GM18507 (cell line): ENCODE results near the gene NHERF2.
A peak's percentile ranks its signal among the peaks of the same experiment; 100 is the strongest.
"Not testable (repeated sequence)": the region's sequence is repeated elsewhere in the genome, so short reads cannot be mapped to it uniquely, and the experiment has no call there.

Experiments
- DNase-seq: peaks from one replicate; pipeline ENCODE4 v3.0.0; 2011; ENCODE audit warnings: low read depth; ENCODE audit not compliant: insufficient read length; ENCODE audit errors: extremely low spot score
- FAIRE-seq: peaks from 2 replicates; lab custom pipeline; 2011; peaks lifted over from hg19 to GRCh38; lab: Jason Lieb, UNC

The NHERF2 gene

GRCh38 chr16:2023092-2024031, 3.3 kb upstream of the NHERF2 start:
- peak; percentile 97 for DNase-seq
- FAIRE-seq, result peak; percentile 95

DNA sequence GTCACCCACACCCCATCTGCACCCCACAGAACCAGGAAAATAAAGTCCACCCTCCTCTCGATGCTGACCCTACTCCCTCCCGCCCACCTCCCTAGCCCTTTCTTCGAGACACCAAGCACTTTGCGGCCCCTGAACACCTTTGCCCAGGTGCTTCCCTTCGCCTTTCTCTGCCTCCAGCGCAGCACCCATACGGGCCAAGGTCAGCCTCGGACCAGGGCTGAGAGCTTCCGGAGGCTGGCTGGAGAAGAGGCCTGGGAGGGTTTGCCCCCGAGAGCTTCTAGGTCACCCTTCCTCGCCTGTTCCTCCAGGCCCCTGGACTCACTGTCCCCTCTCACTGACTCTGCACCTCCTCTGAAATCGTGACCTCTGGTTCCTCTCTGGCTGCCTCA, 2.7 kb upstream of the NHERF2 start:
- no peak for FAIRE-seq
- DNase-seq, result no peak

GRCh38 chr16:2025251-2025650, 1.5 kb upstream of the NHERF2 start:
- DNase-seq, result no peak
- no peak for FAIRE-seq

GRCh38 chr16:2025878-2026460, 733 bp upstream of the NHERF2 start:
- FAIRE-seq, result no peak
- DNase-seq, result no peak

DNA sequence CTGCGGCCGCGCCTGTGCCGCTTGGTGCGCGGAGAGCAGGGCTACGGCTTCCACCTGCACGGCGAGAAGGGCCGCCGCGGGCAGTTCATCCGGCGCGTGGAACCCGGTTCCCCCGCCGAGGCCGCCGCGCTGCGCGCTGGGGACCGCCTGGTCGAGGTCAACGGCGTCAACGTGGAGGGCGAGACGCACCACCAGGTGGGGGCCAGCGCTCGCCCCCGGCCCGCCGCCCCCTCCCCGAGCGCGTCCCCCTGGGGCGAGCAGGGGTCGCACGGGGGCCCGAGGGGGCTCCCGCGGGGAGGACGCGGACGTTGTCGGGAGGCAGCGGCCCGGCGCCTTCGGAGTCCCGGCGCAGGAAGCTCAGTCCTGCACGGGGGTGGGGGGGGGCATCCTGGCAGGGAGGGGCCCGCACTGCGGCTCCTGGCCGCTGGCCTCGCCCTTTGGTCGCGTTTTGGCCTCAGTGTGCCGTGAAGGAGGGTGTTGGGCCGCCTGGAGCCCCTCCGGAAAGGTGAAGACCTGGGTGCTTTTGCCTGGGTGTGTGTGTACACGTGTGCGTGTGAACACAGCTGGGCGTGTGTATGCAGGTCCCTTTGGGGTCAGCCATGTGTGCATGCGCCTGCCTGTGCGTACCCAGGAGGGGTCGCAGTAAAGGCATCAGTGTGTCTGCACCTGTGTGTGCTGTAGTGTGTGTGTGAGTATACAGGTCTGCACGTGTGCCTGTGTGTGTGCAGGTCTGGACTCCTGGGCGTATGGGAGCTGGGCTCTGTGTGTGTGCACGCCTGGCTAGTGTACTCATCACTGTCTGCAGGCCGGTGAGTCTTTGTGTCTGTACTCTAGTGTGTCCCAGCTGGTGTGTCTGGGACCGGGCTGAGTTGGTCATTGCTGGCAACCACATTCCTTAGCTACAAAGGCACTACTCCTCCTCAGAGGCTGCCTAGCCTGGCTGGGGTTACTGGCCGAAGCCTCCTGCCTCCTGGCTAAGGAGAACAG, 615 bp downstream of the NHERF2 start:
- DNase-seq (no peak), FAIRE-seq (no peak)

- DNase-seq, result no peak
- FAIRE-seq, result no peak
Measured at GRCh38 chr16:2028146-2028545, 1.4 kb downstream of the NHERF2 start.

DNA sequence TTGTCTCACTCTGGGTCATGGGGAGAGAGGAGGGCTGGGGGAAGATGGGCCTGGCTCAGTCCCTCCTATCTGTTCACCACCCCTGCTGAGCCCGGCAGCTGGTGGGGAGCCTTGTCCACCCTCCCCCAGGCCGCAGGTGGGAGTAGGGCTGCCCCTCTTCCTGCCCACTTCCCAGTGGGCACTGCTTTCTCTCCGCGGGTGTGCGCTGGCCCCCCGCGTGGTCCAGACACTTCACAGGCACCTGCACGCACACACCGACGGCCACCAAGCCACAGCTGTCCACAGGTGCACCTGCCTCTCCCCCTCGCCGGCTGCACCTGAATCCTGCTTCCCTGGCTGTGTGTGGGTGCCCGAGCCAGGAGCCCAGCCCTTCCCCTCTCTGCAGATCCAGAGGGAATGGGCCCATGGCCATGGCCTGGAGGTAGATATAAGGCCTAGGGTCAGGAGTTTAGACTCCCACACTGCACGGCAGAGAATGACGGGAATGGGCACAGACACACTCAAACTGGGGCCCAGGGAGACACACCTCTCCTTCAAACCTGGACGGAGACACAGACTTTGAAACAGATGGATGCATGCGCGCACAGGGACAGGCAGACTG, 2.0 kb downstream of the NHERF2 start:
- no peak for DNase-seq

DNA sequence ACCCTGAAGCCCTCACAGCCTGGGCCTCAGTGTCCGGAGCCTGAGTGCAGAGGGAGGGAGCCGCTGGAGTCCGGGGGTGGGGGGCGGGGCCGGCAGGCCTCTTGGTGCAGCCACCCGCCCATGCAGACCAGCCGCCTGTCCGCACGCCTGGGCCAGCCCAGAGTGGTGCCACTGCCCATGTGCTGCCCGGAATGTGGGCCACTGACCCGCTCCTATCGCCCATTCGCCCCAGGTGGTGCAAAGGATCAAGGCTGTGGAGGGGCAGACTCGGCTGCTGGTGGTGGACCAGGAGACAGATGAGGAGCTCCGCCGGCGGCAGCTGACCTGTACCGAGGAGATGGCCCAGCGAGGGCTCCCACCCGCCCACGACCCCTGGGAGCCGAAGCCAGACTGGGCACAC, 2.6 kb downstream of the NHERF2 start:
- DNase-seq (no peak), FAIRE-seq (no peak)

More for the DNA sequence above, 2.0 kb downstream of the NHERF2 start:
- FAIRE-seq, result no peak

GRCh38 chr16:2030036-2030435, 3.3 kb downstream of the NHERF2 start:
- DNase-seq, result no peak
- FAIRE-seq, result no peak

DNA sequence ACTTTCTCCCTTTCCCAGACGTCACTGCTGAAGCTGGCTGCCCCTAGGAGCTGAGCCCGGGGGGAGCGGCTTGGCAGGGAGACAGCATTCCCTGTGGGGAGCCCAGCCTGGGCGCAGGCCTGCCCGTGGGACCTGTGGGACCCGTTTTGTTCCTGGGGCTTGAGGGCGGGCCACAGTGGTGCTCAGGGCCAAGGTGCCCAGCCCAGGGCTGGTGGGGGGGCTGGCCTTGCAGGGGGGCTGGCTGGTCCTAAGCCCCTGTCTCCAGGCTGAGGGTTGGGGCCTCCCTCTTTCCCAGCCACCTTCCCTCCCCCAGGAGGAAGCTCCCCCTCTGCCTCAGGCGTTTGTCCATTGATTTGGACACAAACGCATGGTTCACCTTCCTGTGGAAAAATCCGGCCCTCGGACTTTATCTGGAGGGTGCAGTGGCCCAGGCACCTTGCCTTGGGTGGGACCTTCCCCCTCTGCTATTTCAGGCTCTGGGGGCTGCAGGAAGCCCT, 4.4 kb downstream of the NHERF2 start:
- no peak for FAIRE-seq
- no peak for DNase-seq

DNA sequence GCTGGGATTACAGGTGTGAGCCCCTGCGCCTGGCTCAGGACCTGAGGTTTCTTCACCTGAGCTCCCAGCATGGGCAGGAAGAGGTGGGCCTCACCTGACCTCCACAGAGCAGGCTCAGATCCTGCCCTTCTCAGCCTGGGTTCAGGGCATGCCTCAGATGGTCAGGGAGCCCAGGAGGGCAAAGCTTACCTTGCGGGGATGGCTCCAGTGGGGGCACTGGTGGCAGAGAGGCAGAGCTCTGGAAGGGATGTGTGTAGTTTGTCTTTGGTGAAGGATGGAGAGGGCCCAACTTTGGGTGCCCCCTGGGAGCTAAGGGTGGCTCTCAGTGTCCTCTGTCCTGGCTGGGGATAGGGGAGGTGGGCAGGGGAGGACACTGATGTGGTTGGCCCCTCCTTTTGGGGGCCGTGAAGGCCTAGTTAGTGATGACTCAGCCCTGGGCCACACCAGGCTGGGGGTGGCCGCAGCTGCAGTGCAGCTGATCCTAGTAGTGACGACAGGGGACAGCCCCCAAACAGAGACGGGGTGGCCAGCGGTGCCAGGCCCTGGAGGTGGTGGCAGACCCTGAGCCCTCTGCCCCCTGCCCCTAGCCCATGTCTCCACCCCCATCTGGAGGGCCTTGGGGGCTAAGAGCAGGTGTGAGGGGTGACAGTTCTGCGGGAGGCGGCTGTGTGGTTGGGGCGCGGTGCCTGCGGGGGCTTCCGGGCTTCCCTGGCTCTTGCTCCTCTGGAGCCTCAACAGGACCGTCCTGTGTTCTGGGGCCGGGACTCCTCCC, 5.8 kb downstream of the NHERF2 start:
- no peak for FAIRE-seq
- DNase-seq, result no peak

DNA sequence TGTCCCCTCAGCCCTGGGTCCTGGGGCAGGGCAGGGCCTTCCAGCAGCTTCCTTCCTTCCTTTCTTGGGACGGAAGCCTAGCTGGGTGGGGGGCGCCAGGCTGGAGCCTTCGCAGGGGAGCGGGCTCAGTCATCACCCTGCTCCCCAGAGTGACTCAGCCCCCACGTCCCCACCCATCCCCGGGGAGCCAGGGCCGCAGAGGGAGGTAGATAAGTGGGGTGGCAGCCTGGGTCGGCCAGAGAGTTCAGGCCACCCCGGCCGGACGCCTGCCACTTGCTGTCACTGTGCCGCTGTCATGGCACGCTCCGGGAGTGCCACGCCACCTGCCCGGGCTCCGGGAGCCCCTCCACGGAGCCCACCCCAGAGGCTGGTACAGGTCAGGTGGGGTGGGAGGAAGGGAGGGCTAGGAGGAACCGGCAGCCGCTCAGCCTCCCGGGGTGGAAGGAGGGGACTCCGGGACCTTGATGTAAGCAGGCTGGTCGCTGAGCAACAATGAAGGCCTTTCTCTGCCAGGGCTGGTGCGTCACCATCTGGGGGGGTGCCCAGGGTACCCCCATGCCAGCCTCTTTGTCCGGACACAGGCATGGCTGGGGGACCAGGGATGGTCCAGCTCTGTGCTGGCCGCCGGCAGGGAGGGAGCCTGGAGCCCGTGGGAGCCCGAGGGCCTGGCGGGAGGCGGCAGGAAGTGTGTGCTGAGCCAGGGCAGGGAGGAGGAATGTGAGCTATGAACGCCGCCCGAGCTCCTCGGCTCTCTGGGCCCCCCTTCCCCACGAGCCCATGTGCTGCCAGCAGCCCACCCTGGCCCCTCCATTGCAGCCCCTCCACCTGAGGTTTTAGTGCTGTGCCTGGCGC, 6.6 kb downstream of the NHERF2 start:
- DNase-seq, result no peak
- FAIRE-seq, result no peak

DNA sequence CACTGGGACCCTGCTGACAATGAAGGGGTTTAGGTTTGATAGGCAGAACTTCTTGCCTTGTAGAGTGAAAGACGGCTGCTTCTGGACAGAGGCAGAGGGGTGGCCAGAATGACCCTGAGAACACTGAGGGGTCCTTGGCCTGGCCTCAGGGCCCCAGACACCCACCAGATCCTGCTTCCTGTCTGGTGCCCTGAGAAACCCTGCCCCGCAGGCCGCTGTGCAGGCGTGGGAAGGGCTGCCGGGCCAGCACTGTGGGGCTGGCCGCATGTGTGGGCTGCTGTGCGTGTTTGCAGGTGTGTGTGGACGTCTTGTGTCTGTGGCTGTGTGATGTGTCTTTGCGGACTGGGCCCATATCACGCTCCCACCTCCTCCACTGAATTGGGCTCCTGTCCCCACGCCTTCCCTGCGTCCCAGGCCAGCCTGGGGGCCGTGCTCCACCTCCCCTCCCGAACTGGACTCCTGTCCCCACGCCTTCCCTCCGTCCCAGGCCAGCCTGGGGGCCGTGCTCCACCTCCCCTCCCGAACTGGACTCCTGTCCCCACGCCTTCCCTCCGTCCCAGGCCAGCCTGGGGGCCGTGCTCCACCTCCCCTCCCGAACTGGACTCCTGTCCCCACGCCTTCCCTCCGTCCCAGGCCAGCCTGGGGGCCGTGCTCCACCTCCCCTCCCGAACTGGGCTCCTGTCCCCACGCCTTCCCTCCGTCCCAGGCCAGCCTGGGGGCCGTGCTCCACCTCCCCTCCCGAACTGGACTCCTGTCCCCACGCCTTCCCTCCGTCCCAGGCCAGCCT, 7.4 kb downstream of the NHERF2 start:
- not testable (repeated sequence) for FAIRE-seq, DNase-seq

GRCh38 chr16:2034696-2035430, 8.2 kb downstream of the NHERF2 start:
- FAIRE-seq (no peak), DNase-seq (no peak)

- no peak for FAIRE-seq
- DNase-seq, result no peak
Measured at GRCh38 chr16:2035431-2036199, 8.9 kb downstream of the NHERF2 start.
